ENCODE data around the gene SPRY2.

The SPRY2 gene

GRCh38 chr13:80312012-80312704 is 28.8 kb downstream of the SPRY2 start:
- DNase-seq, result no peak

- DNase-seq, result no peak
Observed at GRCh38 chr13:80309926-80310325, 31.0 kb downstream of the SPRY2 start.

GRCh38 chr13:80307401-80307987 is 33.4 kb downstream of the SPRY2 start:
- no peak for DNase-seq

- no peak for DNase-seq
Observed at GRCh38 chr13:80306337-80306972, 34.5 kb downstream of the SPRY2 start.

DNA sequence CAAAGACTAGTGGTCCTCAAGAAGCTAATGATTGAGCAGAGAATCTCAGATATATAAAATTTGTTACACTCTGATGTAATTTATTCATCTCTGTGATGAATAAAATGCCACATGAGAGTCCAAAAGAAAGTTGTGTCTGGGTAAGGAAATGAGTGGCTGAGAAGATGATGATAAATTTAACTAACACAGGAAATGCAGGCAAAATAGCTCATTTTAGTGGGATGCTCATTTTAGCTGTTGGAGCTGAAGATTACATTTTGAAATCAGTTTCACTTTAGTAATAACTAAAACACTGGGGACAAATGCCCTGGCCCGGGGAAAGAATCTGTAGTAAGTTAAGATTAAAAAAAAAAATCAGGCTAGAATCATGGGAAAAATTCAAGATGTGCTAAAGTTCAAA is 35.2 kb downstream of the SPRY2 start:
- DNase-seq, result no peak

- DNase-seq, result no peak
Observed at GRCh38 chr13:80303225-80303811, 37.6 kb downstream of the SPRY2 start.

- DNase-seq, result no peak
Observed at GRCh38 chr13:80299046-80299445, 41.9 kb downstream of the SPRY2 start.

- DNase-seq, result no peak
Observed at GRCh38 chr13:80297503-80297902, 43.4 kb downstream of the SPRY2 start.

DNA sequence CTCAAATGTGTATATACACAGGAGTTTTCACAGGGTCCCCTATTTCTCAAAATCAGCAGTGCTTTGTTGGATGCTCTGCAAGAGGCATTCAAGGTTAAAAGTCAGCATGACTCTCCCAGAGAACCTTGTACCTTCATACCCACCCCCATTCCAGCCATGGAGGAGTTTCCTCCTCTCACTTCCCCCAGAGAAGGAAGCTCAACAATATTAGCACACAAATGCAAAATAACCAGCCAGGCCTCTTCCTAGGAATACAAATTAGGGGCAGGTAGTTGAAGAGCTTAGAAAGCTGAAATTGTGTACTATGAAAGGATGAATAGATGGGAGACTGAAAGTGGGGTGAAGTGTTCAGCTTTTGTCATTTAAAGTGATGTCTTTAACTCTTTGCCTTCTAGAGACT is 43.8 kb downstream of the SPRY2 start:
- DNase-seq, result no peak

- no peak for DNase-seq
Observed at GRCh38 chr13:80296638-80297037, 44.3 kb downstream of the SPRY2 start.

DNA sequence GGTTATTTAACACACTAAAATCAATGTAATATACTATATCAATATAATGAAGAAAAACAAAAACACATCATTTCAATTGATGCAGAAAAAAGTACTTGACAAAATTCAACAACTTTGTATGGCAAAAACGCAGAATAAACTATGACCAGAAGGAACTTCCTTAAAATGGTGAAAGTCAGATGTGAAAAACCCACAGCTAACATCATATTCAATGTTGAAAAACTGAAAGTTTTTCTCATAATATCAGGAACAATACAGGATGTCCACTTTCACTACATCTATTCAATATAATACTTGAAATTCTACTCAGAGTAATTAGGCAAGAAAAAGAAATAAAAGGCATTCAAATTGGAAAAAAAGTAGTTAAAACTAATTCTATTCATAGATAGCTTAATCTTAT is 50.3 kb downstream of the SPRY2 start:
- no peak for DNase-seq

All from activated gamma-delta T cell (primary cell).